ENCODE data around the gene AGAP1.

Gene AGAP1

DNA sequence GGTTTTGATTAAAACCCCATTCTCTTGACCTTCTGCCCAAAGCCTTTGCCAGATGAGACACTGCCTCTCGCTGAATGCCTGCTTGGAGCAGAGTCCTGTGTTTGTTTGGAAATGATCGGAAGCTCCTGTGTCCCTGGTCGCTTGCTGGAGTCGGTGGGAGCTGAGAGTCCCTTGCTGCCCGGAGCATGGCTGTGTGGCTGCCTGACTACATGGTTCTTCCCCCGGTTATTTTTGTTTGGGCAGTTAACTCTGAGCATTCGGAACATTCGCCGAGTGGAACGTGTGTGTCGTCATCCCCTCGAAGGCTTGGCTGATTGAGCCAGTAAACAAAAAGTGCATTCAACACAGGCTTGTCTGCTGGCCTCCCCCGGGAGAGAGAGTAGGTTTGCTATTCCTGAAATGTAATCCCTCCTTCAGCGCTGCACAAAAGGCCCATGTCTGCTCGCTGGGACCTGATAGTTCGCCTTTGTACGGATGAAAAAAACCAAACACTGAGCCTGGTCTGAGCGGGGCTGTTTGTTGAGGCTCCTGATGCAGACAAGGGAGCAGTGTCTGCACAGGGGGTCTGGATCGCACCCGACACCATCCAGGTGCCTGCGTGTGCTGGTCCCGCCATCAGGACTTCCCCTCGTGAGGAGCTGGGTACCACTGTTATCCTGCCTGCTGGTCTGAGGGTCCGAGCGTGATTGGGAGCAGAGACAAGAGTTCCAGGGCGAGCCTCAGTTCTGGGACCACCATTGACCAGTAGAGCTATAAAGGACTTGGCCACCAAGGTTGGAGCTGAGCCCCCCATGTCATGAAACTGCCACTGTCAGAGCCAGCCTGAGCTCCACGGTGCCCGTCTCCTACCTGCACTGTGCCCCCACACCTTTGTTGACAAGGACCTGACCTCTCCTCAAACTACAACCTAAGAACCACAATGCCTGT, 83.8 kb downstream of the AGAP1 start:
- peak; percentile 62 to 73 for DNase-seq (ENCODE audit: low read depth in 2 of 2)
- TF ChIP-seq, protein P1, sequence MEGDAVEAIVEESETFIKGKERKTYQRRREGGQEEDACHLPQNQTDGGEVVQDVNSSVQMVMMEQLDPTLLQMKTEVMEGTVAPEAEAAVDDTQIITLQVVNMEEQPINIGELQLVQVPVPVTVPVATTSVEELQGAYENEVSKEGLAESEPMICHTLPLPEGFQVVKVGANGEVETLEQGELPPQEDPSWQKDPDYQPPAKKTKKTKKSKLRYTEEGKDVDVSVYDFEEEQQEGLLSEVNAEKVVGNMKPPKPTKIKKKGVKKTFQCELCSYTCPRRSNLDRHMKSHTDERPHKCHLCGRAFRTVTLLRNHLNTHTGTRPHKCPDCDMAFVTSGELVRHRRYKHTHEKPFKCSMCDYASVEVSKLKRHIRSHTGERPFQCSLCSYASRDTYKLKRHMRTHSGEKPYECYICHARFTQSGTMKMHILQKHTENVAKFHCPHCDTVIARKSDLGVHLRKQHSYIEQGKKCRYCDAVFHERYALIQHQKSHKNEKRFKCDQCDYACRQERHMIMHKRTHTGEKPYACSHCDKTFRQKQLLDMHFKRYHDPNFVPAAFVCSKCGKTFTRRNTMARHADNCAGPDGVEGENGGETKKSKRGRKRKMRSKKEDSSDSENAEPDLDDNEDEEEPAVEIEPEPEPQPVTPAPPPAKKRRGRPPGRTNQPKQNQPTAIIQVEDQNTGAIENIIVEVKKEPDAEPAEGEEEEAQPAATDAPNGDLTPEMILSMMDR (IDR thresholded peaks at IDR 0.05; ENCODE audit: low read depth, low read length) = no peak
- no peak overlapping the region for H3K4me3 ChIP-seq (replicated peaks in 1 of 2; ENCODE audit: low read depth in 2 of 2, low read length in 2 of 2)

DNA sequence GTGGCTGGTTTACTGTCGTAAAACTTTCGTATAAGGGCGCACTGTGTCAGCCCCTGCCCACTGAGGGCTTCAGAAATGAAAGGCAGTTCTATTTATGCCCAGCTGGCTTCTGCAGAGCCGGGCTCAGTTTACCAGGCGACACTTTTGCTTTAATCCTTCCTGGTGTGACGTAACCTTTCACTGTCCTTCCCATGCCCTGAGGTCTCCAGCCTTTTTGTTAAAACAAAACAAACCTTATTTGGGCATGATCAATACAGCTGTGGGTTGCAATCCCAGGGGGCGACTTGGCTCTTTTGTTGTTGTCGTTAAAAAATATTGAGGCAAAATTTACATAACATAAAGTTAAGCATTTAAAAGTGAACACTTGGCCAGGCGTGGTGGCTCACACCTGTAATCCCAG, 85.3 kb downstream of the AGAP1 start:
- no peak overlapping the region for H3K4me3 ChIP-seq (replicated peaks in 1 of 2; ENCODE audit: low read depth in 2 of 2, low read length in 2 of 2)
- TF ChIP-seq, protein P1 (IDR thresholded peaks at IDR 0.05; ENCODE audit: low read depth, low read length) = no peak
- no peak for DNase-seq (ENCODE audit: low read depth in 2 of 2)

DNA sequence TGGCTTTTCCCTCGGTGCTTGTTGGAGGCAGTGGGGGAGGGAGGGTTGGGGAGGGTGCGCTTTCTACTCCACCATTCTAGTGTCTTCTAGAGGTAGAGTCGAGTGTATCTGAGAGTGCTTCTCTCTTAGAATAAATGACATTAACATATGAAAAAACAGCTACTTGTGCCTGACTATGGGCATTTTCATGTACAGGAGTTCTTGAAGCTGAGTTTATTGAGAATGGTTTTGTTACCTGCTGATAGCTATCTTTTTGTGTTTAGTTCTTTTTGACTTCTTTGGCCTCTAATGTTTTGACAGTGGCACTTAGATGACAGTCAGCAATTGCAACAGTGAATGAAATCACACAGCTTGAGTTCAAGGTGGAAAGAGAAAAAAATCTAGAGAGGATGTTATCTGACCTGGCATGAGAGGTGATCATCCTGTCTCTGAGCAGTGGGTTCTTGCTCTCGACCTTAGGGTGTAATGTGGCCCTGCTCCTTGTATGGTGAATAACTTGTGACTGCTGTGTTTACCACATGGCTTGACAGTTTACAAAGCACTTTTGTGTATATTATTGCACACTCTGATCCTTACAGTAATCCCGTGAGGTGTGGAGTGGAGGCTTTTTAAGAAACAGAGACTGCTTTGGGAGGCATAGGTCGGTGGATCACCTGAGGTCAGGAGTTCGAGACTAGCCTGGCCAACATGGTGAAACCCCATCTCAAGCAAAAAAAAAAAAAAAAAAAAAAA, 86.7 kb downstream of the AGAP1 start:
- no peak for DNase-seq (ENCODE audit: low read depth in 2 of 2)
- TF ChIP-seq, protein P1 (IDR thresholded peaks at IDR 0.05; ENCODE audit: low read depth, low read length) = no peak
- no peak overlapping the region for H3K4me3 ChIP-seq (replicated peaks in 1 of 2; ENCODE audit: low read depth in 2 of 2, low read length in 2 of 2)

DNA sequence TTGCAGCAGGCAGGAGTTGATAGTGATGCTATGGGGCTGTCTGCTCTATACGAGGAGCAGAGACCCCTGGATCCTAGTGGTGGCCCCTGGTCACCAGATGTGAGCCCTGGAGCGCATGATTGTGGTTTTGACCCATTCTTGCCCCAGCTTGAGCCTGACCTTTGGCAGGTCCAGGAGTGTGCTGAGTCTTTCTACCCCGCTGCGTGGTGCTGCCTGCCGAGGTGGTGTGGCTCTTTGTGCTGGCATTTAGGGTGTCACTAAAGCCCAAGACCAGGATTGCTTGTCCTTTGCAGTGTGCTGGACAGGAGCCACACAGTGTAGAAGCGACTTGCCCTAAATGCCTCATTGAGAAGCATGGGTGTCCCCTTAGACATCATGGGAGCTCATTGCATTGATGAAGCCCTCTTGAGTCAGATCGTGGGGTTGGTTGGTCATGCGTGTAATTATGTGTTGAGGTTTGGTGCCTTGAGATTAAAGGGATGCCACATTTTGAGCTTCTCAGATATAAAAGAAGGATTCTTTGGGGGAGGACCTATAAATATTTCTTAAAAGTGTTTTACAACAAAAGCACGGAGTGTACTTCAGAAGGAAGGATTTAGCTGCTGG, 88.3 kb downstream of the AGAP1 start:
- TF ChIP-seq, protein P1 (IDR thresholded peaks at IDR 0.05; ENCODE audit: low read depth, low read length) = no peak
- no peak for DNase-seq (ENCODE audit: low read depth in 2 of 2)
- no peak overlapping the region for H3K4me3 ChIP-seq (replicated peaks in 1 of 2; ENCODE audit: low read depth in 2 of 2, low read length in 2 of 2)

DNA sequence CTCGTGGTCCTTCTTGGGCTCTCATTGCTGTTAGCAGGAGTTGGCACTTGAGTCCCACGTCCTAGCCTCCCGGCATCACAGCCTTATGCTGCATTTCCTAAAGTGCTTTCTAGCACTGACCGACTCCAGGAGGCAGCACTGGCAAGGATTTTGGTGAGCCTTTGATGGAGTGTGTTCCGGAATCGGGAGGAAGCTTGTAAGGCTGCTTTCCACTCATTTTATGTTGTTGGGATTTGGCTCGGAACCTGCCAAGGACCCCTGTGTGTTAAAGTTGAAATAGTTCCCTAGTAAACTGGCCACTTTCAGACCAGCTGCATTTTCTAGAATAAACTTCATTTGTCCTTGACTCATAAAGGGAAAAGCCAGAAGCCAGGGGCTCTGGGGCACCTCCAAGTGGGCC, 88.9 kb downstream of the AGAP1 start:
- DNase-seq (ENCODE audit: low read depth in 2 of 2) = no peak

DNA sequence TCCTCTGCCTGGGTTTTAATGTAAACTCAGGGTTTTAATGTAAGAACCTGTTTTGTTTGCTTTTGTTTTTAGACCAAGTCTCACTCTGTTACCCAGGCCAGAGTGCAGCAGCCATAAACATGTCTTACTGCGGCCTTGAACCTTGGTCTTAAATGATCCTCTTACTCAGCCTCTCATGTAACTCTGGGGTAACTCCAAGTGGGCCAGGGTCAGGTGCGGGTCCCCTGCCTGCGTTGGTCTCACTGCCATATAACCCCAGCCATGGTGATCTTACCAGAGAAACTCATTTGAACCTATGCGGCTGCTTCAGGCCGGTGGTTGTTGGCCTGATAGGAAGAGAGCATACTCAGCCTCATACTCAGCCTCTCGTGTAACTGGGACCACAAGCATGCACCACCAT, 89.3 kb downstream of the AGAP1 start:
- no peak overlapping the region for H3K4me3 ChIP-seq (replicated peaks in 1 of 2; ENCODE audit: low read depth in 2 of 2, low read length in 2 of 2)
- no peak for DNase-seq (ENCODE audit: low read depth in 2 of 2)
- TF ChIP-seq, protein P1 (IDR thresholded peaks at IDR 0.05; ENCODE audit: low read depth, low read length) = no peak

More for the DNA sequence above, 88.9 kb downstream of the AGAP1 start:
- no peak overlapping the region for H3K4me3 ChIP-seq (replicated peaks in 1 of 2; ENCODE audit: low read depth in 2 of 2, low read length in 2 of 2)
- TF ChIP-seq, protein P1 (IDR thresholded peaks at IDR 0.05; ENCODE audit: low read depth, low read length) = no peak

Data from cardiac fibroblast (primary cell).